Stimulated activated CD4-positive, alpha-beta T cell treated with anti-CD3 and anti-CD28 coated beads, Interleukin-2, amount 100 ng/mL, for 24 hours (primary cell): Measurements from ENCODE around the gene ATP11A.

Source experiments
- DNase-seq, 2 donors: peaks; one replicate each; pipeline ENCODE4 v3.0.0-alpha.2; 2020

Gene ATP11A

GRCh38 chr13:112762690-112763080, 72.8 kb downstream of the ATP11A start:
- DNase-seq = no peak

- no peak for DNase-seq
Observed at GRCh38 chr13:112764028-112764427, 74.2 kb downstream of the ATP11A start.

GRCh38 chr13:112764864-112765561, 75.2 kb downstream of the ATP11A start:
- DNase-seq = no peak

- DNase-seq = no peak
Observed at GRCh38 chr13:112765731-112766130, 75.9 kb downstream of the ATP11A start.

GRCh38 chr13:112766336-112766735, 76.5 kb downstream of the ATP11A start:
- DNase-seq = no peak

- DNase-seq = no peak
Observed at GRCh38 chr13:112767506-112768471, 78.0 kb downstream of the ATP11A start.

- no peak for DNase-seq
Observed at GRCh38 chr13:112768795-112769481, 79.1 kb downstream of the ATP11A start.

GRCh38 chr13:112769615-112770014, 79.8 kb downstream of the ATP11A start:
- DNase-seq = no peak

- no peak for DNase-seq
Observed at GRCh38 chr13:112770504-112770903, 80.7 kb downstream of the ATP11A start.

- DNase-seq = no peak
Observed at GRCh38 chr13:112771139-112771876, 81.5 kb downstream of the ATP11A start.

GRCh38 chr13:112771877-112772538, 82.2 kb downstream of the ATP11A start:
- no peak for DNase-seq

GRCh38 chr13:112772539-112772909, 82.7 kb downstream of the ATP11A start:
- no peak for DNase-seq

GRCh38 chr13:112772929-112773328, 83.1 kb downstream of the ATP11A start:
- no peak for DNase-seq

GRCh38 chr13:112773601-112774447, 84.0 kb downstream of the ATP11A start:
- no peak for DNase-seq

- no peak for DNase-seq
Observed at GRCh38 chr13:112774448-112774792, 84.6 kb downstream of the ATP11A start.

GRCh38 chr13:112774829-112775565, 85.2 kb downstream of the ATP11A start:
- DNase-seq = no peak

GRCh38 chr13:112775791-112776279, 86.0 kb downstream of the ATP11A start:
- DNase-seq = no peak

GRCh38 chr13:112776354-112776753, 86.5 kb downstream of the ATP11A start:
- DNase-seq = no peak

- no peak for DNase-seq
Observed at GRCh38 chr13:112776971-112777370, 87.1 kb downstream of the ATP11A start.

- no peak for DNase-seq
Observed at GRCh38 chr13:112777637-112778406, 88.0 kb downstream of the ATP11A start.
